ENCODE measurements around the gene GRIN3B.

- TF ChIP-seq CTCF (IDR thresholded peaks at IDR 0.05) (no peak), POLR2A (IDR thresholded peaks at IDR 0.05) (no peak)
These were observed 52.2 kb downstream of the GRIN3B start for GRCh38 chr19:1052349-1052975.

All from uterus (tissue), 2 donors.